ENCODE measurements around the gene POP4.
A peak's percentile ranks its signal among the peaks of the same experiment; 100 is the strongest.

Gene POP4

GRCh38 chr19:29665215-29665825 is 59.2 kb downstream of the POP4 start, which contains the start of gene PLEKHF1:
Gene PLEKHF1, plus strand, starts transcription at chr19:29665461. Its CDS starts 8,379 bp downstream, at chr19:29673840.
- peak; percentile 86 for DNase-seq

GRCh38 chr19:29665826-29666577 is 59.9 kb downstream of the POP4 start:
- DNase-seq: no peak
